GM18951 (cell line): ENCODE data around the gene TCERG1L.

Experiments used
- POLR2A ChIP-seq: IDR thresholded peaks from 4 replicates; pipeline ENCODE4 v1.6.1; 2011; ENCODE audit warnings: mild to moderate bottlenecking; ENCODE audit not compliant: insufficient read length, insufficient read depth; ENCODE audit errors: extremely low read depth
- in situ Hi-C: fragments of 300-500 bp; cut with MboI; formaldehyde crosslinking; loops from one replicate; pipeline ENCODE4 v1.12.0; 2022; ENCODE audit warnings: low sequenced_read_pairs, mixed read lengths, inconsistent platforms; ENCODE audit not compliant: unreplicated experiment

TCERG1L gene

GRCh38 chr10:131149111-131149510, 162.4 kb downstream of the TCERG1L start:
- in situ Hi-C loops, result no loop called here
- TF ChIP-seq POLR2A, result no peak

DNA sequence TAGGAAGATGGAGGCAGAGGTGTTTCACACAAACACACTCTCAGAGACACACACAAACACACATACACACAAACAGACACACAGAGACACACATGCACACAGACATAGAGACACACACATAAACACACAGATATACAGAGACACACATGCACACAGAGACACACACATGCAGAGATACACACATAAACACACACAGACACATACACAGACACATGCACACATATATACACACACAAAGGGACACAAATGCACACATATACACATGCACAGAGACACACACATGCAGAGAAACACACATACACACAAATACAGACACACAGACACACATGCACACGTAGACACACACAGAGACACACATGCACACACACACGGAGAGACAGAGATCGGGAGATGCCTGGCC, 163.3 kb downstream of the TCERG1L start:
- in situ Hi-C loops, result no loop called here
- no peak for TF ChIP-seq POLR2A

DNA sequence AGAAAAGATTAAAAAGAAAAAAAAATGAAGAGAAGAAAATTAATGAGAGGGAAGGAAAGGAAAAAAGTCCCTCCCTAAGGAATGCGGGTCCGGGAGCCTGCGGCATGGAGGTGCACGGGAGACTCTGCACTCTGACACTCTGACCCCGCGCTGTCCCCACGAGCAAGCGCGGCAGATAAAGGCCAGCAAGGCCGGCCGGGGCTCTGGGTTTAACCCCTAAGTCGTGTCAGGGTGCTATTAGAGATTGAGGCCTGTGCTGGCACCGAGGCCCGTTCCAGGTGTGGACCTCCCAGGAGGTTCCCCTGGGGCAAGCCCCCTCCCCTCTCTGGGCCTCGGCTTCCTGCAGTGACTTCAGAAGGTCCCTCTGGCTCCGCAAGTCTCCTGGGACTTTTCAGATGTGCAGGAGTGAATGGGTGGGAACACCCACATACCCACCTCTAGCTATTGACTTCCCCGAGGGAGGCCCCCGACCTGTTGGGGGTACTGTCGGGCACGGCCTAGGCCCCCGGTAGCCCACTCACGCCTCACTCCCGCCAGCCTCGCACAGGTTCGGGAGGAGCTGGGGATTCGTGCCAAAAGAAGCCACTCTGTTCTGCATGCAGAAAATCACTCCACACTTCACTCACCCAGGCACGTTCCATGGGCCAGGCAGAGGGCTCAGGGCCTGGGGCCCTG, 164.1 kb downstream of the TCERG1L start:
- in situ Hi-C loops, result no loop called here

DNA sequence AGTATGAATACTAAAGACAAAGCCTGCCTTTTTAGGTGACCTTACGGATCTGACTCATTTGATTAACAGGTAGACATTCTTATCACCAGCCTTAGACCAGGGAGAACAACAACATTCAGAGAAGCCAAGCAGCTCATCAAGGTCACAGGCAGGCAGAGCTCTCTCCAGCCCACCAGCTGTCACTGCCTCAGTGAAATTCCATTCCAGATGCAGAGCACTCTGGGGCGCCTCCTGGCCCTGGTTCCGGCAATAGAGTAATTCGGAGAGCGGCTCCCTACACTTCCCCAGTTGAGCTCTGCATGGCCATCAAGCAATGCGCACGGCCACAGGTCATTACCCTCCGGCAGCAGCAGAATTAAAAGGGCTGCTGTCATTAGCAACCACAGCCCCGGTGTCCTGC, 164.7 kb downstream of the TCERG1L start:
- in situ Hi-C loops, result no loop called here
- no peak for TF ChIP-seq POLR2A

More for the DNA sequence above, 164.1 kb downstream of the TCERG1L start:
- no peak for TF ChIP-seq POLR2A

GRCh38 chr10:131145756-131146155, 165.8 kb downstream of the TCERG1L start:
- in situ Hi-C loops, result no loop called here
- no peak for TF ChIP-seq POLR2A

DNA sequence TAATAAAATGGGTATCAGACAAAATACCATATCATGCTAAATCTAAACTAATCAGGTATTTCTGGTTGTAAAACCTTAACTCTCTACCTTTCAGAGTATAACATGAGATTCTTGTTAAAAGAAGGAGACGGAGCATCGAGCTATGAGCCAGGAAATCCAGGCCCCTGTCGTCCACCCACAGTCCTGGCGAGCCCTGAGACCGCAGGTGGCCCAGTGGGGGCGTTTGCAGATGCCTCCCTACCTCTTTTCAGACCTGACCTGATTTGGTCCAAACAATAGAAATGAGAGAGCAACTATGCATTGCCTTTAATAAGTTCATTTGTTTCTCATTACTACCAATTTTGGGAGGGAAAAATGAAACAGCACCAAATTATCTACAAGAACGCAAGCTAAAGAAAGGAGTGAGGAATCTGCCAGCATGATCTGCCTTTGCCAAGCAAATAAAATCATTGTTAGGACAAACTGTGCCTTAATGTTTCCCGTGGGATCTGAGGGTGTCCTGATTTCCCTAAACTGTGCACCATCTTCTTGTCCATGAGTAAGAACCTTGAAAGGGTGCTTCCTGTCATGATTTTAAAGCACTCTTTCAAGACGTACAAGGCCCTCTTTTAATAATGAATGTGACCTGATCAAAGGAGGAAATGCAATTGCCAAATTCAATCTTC, 166.7 kb downstream of the TCERG1L start:
- no peak for TF ChIP-seq POLR2A

GRCh38 chr10:131144196-131144595, 167.3 kb downstream of the TCERG1L start:
- in situ Hi-C loops, result no loop called here
- TF ChIP-seq POLR2A, result no peak

More for the DNA sequence above, 166.7 kb downstream of the TCERG1L start:
- in situ Hi-C loops, result no loop called here

GRCh38 chr10:131143425-131144165, 167.9 kb downstream of the TCERG1L start:
- TF ChIP-seq POLR2A, result no peak
- in situ Hi-C loops, result no loop called here

DNA sequence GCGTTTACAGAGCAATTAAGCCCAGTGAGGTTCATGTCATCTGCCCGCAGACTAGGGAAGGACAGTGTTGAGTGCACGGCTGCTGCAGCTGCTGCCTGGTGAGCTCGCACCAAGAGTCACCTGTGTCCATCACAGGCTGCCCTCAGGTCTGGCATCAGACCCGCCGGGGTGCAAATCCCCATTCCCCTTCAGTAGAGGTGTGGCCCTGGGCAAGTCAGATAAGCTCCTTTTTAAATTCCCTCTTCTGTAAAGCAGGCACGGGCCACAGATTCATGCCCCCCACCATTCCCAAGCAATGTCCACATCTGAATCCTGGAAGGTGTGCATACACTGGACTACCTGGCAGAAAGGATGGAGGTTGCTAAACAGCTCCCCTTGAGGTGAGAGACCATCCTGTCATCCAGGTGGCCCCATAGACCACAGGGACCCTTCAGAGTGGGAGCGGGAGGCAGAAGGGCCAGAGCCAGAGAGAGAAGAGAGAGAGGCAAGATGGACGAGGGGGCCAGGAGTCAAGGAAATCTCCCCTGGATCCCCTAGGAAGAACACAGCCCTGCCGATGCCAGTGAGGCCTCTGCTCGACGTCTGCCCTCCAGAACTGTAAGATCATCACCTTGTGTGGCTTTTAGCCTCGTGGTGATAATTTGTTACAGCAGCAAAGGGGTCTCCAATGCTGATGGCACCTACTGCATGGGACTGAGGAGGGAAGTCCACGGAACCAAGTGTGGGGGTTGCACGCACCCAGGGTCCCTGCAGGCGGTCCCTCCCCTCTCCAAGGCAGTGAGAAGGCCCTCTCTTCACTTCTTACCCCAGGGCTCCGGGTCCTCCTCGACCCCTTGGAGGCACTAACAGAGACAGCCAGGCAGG, 168.8 kb downstream of the TCERG1L start:
- in situ Hi-C loops, result no loop called here
- TF ChIP-seq POLR2A, result no peak

DNA sequence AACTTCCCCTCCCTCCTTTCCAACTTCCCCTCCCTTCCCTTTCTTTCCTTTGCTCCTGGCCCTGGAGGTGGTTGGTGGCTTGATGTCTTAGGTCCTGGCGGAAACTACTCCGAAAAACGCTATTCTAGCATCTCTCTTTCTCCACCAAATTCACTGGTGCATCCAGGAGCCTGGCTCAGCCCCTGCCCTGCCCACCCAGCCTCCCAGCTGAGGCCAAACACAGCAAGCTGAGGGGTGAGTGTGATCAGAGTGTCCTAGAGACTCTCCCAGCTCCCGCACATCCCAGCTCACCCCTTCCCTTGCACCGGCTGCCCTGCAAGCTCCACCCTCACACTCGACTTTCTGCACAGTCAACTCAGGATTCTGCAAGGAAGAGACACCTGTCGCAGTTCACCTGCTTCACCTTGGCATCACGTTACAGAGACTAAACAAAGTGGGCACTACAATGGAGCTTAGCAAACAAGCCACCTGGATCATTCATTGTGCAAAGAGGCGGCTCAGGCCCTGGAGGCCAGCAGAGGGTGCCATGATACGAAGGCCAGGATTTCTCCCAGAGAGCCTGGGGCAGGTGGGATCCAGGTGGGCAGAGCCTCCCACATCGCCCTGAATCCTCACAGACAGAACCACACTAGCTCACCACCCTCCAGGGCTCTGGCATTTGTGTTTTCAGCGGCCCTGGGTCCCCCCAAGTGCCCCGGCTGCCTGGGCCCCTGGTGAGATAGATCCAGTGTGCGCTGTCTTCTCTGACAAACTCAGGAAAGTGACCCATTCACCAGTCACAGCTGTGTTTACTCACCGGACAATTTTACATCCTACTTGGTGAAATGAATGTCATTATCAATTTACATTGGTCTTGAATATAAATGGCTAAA, 169.6 kb downstream of the TCERG1L start:
- no peak for TF ChIP-seq POLR2A
- in situ Hi-C loops, result no loop called here

DNA sequence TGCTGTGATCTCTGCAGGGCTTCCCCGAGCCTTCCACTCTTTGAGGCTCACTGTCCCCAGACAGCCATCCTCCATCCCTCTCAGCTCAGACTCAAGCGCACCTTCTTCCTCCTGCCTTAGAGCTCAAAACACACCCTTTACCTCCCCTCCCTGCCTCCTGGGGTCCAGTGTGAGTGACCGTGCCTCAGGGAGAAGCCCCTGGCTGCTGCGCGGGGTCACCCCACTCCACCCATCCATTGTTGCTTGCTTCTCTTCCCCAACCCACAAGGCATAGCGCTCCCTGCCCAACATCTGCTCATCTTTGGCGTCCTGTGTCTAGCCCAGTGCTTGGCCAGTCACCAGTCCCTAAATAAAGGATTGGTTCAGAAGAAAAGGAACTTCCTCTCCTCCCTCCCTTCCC, 170.3 kb downstream of the TCERG1L start:
- in situ Hi-C loops, result no loop called here

DNA sequence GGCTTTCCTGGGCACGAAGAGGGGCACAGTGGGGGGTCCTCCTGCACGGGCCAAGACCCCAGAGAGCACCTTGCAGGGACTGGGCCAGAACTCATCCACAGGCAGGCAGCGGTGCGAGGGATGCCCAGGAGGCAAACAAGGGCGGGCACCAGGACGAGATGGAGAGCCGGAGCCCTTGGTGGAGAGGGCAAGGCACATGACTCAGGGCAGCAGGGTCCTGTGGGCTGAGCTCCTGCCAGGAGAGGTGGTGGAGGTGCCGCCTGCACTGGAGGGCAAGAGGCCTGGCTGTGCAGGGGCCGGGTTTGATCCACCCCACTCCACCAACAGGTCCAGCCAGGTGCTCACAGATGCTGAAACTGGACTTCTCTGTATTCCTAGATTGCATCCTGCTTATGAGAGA, 170.9 kb downstream of the TCERG1L start:
- in situ Hi-C loops, result no loop called here
- TF ChIP-seq POLR2A, result no peak

More for the DNA sequence above, 170.3 kb downstream of the TCERG1L start:
- no peak for TF ChIP-seq POLR2A
